WTC11 (cell line): ENCODE data around the gene NKX2-1. TPM values are rescaled to one million over a fixed set of nuclear protein-coding genes. Genes with fewer than 3 reads are reported as not detected.

ENCODE experiments used
- ATAC-seq: fragments of 200-7000 bp; cut with Tn5 transposase; 2 replicates; pipeline ENCODE4 v1.10.0; 2021; ENCODE audit warnings: mild to moderate bottlenecking, moderate library complexity
- CTCF ChIA-PET: fragments of 300-600 bp; sonication (Branson Sonifier 250); formaldehyde crosslinking; loops from one replicate; lab custom pipeline; 2021; ENCODE audit warnings: antibody characterized with exemption; lab: Charles Lee
- POLR2A ChIA-PET: fragments of 350-600 bp; sonication (Branson Sonifier 250); formaldehyde crosslinking; loops from one replicate; lab custom pipeline; 2021; ENCODE audit warnings: antibody characterized with exemption; lab: Charles Lee
- DNase-seq: peaks from one replicate; pipeline ENCODE4 v3.0.0; 2021; ENCODE audit warnings: low spot score
- H3K27ac Mint-ChIP-seq: 2 replicates; pipeline ENCODE4 v1.8.0; 2021; ENCODE audit warnings: mixed read lengths
- H3K27me3 Mint-ChIP-seq: 2 replicates; pipeline ENCODE4 v1.8.0; 2021; ENCODE audit warnings: low read depth, mild to moderate bottlenecking, moderate library complexity, mixed read lengths
- H3K36me3 Mint-ChIP-seq: 2 replicates; pipeline ENCODE4 v1.8.0; 2021; ENCODE audit warnings: mixed read lengths
- H3K4me1 Mint-ChIP-seq: 2 replicates; pipeline ENCODE4 v1.8.0; 2022; ENCODE audit warnings: mixed read lengths
- H3K4me3 Mint-ChIP-seq: 2 replicates; pipeline ENCODE4 v1.8.0; 2021; ENCODE audit warnings: mild to moderate bottlenecking, moderate library complexity, mixed read lengths
- H3K9me3 Mint-ChIP-seq: 2 replicates; pipeline ENCODE4 v1.8.0; 2021; ENCODE audit warnings: mixed read lengths
- ATF3 ChIP-seq: sonication (generic); formaldehyde crosslinking; conservative IDR thresholded peaks from 2 replicates; pipeline ENCODE4 v1.8.1; 2022; ENCODE audit warnings: mild to moderate bottlenecking, missing genetic modification reagents
- CREM ChIP-seq: sonication (generic); formaldehyde crosslinking; IDR thresholded peaks from 2 replicates; pipeline ENCODE4 v1.8.1; 2022; ENCODE audit warnings: mild to moderate bottlenecking, missing genetic modification reagents, moderate library complexity
- E2F1 ChIP-seq: sonication (generic); formaldehyde crosslinking; IDR thresholded peaks from 2 replicates; pipeline ENCODE4 v1.8.0; 2022; ENCODE audit warnings: mild to moderate bottlenecking, missing genetic modification reagents
- FOXJ3 ChIP-seq: sonication (generic); formaldehyde crosslinking; IDR thresholded peaks from 2 replicates; pipeline ENCODE4 v1.9.0; 2021; ENCODE audit warnings: missing genetic modification reagents, mild to moderate bottlenecking, borderline replicate concordance
- FOXK1 ChIP-seq: sonication (generic); formaldehyde crosslinking; IDR thresholded peaks from 2 replicates; pipeline ENCODE4 v1.8.0; 2022; ENCODE audit warnings: mild to moderate bottlenecking, moderate library complexity, missing genetic modification reagents
- FOXP1 ChIP-seq: sonication (generic); formaldehyde crosslinking; IDR thresholded peaks from 2 replicates; pipeline ENCODE4 v1.8.0; 2022; ENCODE audit warnings: missing genetic modification reagents, mild to moderate bottlenecking, moderate library complexity, borderline replicate concordance
- MXD4 ChIP-seq: fragments of 250-450 bp; sonication (Bioruptor Pico); IDR thresholded peaks from 2 replicates; pipeline ENCODE4 v1.8.0; 2021; ENCODE audit warnings: mild to moderate bottlenecking, moderate library complexity, borderline replicate concordance
- NFE2L1 ChIP-seq: sonication (generic); formaldehyde crosslinking; IDR thresholded peaks from 2 replicates; pipeline ENCODE4 v1.8.1; 2023; ENCODE audit warnings: missing genetic modification reagents
- NR2C2 ChIP-seq: sonication (generic); formaldehyde crosslinking; IDR thresholded peaks from 2 replicates; pipeline ENCODE4 v1.8.0; 2022; ENCODE audit warnings: mild to moderate bottlenecking, missing genetic modification reagents
- RORB ChIP-seq: fragments of 250-450 bp; sonication (Bioruptor Pico); IDR thresholded peaks from 2 replicates; pipeline ENCODE4 v1.9.0; 2021; ENCODE audit warnings: mild to moderate bottlenecking
- SP1 ChIP-seq: sonication (generic); formaldehyde crosslinking; conservative IDR thresholded peaks from 2 replicates; pipeline ENCODE4 v1.8.1; 2022; ENCODE audit warnings: missing genetic modification reagents
- TEAD1 ChIP-seq: sonication (generic); formaldehyde crosslinking; IDR thresholded peaks from 2 replicates; pipeline ENCODE4 v1.8.0; 2022; ENCODE audit warnings: mild to moderate bottlenecking, missing genetic modification reagents
- ZNF219 ChIP-seq: sonication (generic); formaldehyde crosslinking; IDR thresholded peaks from 2 replicates; pipeline ENCODE4 v1.8.0; 2023; ENCODE audit warnings: missing genetic modification reagents, mild to moderate bottlenecking, borderline replicate concordance
- ZNF232 ChIP-seq: sonication (generic); formaldehyde crosslinking; IDR thresholded peaks from 2 replicates; pipeline ENCODE4 v1.8.0; 2022; ENCODE audit warnings: mild to moderate bottlenecking, missing genetic modification reagents
- ZNF263 ChIP-seq: sonication (generic); formaldehyde crosslinking; IDR thresholded peaks from 2 replicates; pipeline ENCODE4 v1.8.1; 2022; ENCODE audit warnings: low read depth, mild to moderate bottlenecking, moderate library complexity, missing genetic modification reagents
- ZSCAN18 ChIP-seq: fragments of 250-450 bp; sonication (Bioruptor Pico); IDR thresholded peaks from 2 replicates; pipeline ENCODE4 v2.1.2; 2022; ENCODE audit warnings: mild to moderate bottlenecking, moderate library complexity
- total RNA-seq: library from RNA; stranded (reverse); gene quantifications from 3 replicates; pipeline ENCODE4 v1.2.3, GENCODE V29; 2021
- TF ChIP-seq, protein P1 (sequence below): fragments of 250-450 bp; sonication (Bioruptor Pico); IDR thresholded peaks from 2 replicates; pipeline ENCODE4 v1.8.0; 2021; ENCODE audit warnings: mild to moderate bottlenecking
- TF ChIP-seq, protein P2 (sequence below): sonication (generic); formaldehyde crosslinking; IDR thresholded peaks from 2 replicates; pipeline ENCODE4 v1.8.1; 2023; ENCODE audit warnings: mild to moderate bottlenecking, missing genetic modification reagents, borderline replicate concordance
- TF ChIP-seq, protein P3 (sequence below): fragments of 250-450 bp; sonication (Bioruptor Pico); IDR thresholded peaks from 2 replicates; pipeline ENCODE4 v1.9.0; 2021; ENCODE audit warnings: mild to moderate bottlenecking
- TF ChIP-seq, protein P4 (sequence below): sonication (generic); formaldehyde crosslinking; IDR thresholded peaks from 2 replicates; pipeline ENCODE4 v1.8.1; 2023; ENCODE audit warnings: mild to moderate bottlenecking, missing genetic modification reagents

NKX2-1 gene
- total RNA-seq, 1 experiment from 2014 or later = not detected

DNA sequence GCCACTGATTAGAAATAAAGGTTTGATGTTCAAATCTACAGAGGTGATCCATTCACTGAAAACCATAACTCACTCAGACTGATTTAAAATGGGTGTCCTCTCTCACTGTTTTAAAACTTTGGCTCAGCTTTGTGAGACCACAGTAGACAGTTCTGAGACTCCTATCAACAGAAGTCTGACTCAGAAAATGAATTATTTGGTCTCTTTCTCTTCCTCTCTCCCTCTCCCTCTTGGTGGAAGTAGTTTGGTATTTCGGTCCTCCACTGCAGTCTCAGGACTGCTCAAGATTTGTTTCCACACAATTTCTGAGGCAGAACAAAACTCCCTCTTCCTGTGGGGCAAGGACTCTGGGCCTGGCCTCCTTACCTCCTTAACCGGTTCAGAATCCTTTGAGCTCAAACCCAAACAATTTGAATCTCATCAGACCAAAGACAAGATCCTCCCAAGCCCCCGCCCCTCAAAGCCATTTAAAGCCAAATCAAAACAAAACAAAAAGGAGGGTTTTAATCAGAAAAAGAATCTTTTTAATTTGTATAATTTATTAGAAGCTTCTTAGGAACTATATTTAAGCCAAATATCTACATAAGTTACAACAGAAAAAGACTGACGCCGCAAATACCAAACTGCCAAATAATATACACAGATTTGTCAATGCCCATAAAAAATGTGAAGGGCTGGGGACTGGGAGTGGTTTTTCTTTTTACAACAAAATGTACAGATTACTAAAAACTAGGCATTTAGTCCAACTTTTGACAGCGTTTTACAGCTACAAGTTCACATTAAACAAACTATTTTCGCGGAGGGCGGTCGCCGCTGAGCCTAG is 3.9 kb downstream of the NKX2-1 start:
- no peak for ATAC-seq
- H3K27ac Mint-ChIP-seq = no peak overlapping the region
- ChIA-PET CTCF (interaction anchor here (0.6 to 5.7 kb wide), 5 partner anchors 8 to 447 kb away, joined by 4 to 103 read pairs (median 5); no protein-coding TSS in a partner anchor), POLR2A (interaction anchor here (0.7 kb wide), 2 partner anchors 124 to 184 kb away, joined by 3 to 6 read pairs; no protein-coding TSS in a partner anchor)
- no peaks in the 10 kb centered on the region for H3K9me3 Mint-ChIP-seq
- H3K27me3 Mint-ChIP-seq = peaks cover 97% of the 10 kb centered on the region
- TF ChIP-seq RORB = no peak
- TF ChIP-seq ZNF219 (CRISPR knock-in tag) = no peak
- TF ChIP-seq ZNF232 (CRISPR knock-in tag) = no peak
- no peak for TF ChIP-seq MXD4 (CRISPR knock-in tag)
- no peaks in the 10 kb centered on the region for H3K36me3 Mint-ChIP-seq
- H3K4me1 Mint-ChIP-seq = peaks cover 39% of the 10 kb centered on the region
- DNase-seq = no peak
- no peak overlapping the region for H3K4me3 Mint-ChIP-seq

DNA sequence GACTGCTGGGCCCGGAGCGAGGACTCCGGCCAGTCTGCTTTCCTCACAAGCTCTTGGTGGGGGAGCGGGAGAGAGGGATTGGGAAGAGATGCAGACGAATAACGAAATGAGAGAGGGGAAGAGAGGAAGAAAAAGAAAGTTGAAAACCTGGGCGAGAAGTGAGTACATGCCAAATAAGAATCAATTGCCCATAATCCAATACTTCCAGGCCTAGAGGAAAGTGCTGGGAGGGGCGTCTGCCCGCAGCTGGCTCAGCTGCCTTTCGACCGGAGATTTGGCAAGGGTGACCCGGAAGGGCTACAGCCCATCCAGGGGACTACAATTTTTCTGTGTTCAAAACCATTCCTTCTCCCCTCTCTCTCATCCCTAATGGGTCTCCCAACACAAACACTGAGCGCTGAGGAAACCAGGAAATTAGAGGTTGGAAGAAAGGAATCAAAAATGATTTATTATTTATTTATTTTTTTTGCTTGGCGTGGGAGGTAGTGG is 4.9 kb downstream of the NKX2-1 start:
- Mint-ChIP-seq H3K36me3 (no peaks in the 10 kb centered on the region; the same call in 1 of the 2 replicates), H3K4me1 (peaks cover 48% of the 10 kb centered on the region), H3K9me3 (no peaks in the 10 kb centered on the region), H3K4me3 (peak overlapping the region; percentile 6; the same call in 1 of the 2 replicates), H3K27me3 (peaks cover 97% of the 10 kb centered on the region), H3K27ac (no peak overlapping the region)
- no peak for ATAC-seq
- TF ChIP-seq CREM (CRISPR knock-in tag) = no peak
- TF ChIP-seq, protein P1, sequence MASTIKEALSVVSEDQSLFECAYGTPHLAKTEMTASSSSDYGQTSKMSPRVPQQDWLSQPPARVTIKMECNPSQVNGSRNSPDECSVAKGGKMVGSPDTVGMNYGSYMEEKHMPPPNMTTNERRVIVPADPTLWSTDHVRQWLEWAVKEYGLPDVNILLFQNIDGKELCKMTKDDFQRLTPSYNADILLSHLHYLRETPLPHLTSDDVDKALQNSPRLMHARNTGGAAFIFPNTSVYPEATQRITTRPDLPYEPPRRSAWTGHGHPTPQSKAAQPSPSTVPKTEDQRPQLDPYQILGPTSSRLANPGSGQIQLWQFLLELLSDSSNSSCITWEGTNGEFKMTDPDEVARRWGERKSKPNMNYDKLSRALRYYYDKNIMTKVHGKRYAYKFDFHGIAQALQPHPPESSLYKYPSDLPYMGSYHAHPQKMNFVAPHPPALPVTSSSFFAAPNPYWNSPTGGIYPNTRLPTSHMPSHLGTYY (CRISPR knock-in tag) = no peak
- TF ChIP-seq FOXK1 = no peak
- TF ChIP-seq FOXP1 (CRISPR knock-in tag) = no peak
- TF ChIP-seq NFE2L1 = no peak
- TF ChIP-seq ATF3 (CRISPR knock-in tag) = no peak
- no peak for TF ChIP-seq E2F1 (CRISPR knock-in tag)
- TF ChIP-seq ZSCAN18 (CRISPR knock-in tag) = no peak
- TF ChIP-seq, protein P2, sequence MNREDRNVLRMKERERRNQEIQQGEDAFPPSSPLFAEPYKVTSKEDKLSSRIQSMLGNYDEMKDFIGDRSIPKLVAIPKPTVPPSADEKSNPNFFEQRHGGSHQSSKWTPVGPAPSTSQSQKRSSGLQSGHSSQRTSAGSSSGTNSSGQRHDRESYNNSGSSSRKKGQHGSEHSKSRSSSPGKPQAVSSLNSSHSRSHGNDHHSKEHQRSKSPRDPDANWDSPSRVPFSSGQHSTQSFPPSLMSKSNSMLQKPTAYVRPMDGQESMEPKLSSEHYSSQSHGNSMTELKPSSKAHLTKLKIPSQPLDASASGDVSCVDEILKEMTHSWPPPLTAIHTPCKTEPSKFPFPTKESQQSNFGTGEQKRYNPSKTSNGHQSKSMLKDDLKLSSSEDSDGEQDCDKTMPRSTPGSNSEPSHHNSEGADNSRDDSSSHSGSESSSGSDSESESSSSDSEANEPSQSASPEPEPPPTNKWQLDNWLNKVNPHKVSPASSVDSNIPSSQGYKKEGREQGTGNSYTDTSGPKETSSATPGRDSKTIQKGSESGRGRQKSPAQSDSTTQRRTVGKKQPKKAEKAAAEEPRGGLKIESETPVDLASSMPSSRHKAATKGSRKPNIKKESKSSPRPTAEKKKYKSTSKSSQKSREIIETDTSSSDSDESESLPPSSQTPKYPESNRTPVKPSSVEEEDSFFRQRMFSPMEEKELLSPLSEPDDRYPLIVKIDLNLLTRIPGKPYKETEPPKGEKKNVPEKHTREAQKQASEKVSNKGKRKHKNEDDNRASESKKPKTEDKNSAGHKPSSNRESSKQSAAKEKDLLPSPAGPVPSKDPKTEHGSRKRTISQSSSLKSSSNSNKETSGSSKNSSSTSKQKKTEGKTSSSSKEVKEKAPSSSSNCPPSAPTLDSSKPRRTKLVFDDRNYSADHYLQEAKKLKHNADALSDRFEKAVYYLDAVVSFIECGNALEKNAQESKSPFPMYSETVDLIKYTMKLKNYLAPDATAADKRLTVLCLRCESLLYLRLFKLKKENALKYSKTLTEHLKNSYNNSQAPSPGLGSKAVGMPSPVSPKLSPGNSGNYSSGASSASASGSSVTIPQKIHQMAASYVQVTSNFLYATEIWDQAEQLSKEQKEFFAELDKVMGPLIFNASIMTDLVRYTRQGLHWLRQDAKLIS (CRISPR knock-in tag) = no peak
- TF ChIP-seq TEAD1 = no peak
- TF ChIP-seq, protein P3, sequence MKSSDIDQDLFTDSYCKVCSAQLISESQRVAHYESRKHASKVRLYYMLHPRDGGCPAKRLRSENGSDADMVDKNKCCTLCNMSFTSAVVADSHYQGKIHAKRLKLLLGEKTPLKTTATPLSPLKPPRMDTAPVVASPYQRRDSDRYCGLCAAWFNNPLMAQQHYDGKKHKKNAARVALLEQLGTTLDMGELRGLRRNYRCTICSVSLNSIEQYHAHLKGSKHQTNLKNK (CRISPR knock-in tag) = no peak
- TF ChIP-seq, protein P4, sequence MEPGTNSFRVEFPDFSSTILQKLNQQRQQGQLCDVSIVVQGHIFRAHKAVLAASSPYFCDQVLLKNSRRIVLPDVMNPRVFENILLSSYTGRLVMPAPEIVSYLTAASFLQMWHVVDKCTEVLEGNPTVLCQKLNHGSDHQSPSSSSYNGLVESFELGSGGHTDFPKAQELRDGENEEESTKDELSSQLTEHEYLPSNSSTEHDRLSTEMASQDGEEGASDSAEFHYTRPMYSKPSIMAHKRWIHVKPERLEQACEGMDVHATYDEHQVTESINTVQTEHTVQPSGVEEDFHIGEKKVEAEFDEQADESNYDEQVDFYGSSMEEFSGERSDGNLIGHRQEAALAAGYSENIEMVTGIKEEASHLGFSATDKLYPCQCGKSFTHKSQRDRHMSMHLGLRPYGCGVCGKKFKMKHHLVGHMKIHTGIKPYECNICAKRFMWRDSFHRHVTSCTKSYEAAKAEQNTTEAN (CRISPR knock-in tag) = no peak
- TF ChIP-seq FOXJ3 (CRISPR knock-in tag) = no peak
- no peak for TF ChIP-seq SP1 (CRISPR knock-in tag)
- TF ChIP-seq ZNF263 (CRISPR knock-in tag) = no peak
- TF ChIP-seq NR2C2 (CRISPR knock-in tag) = no peak
- DNase-seq = peak; percentile 16
- CTCF ChIA-PET = interaction anchor here (1.1 to 5.7 kb wide), 7 partner anchors 9 to 446 kb away, joined by 3 to 103 read pairs (median 4); no protein-coding TSS in a partner anchor
- POLR2A ChIA-PET = no interaction called here
